LoVo (cell line): ENCODE measurements around the gene C2orf92.

Experiments used
- DNase-seq: peaks from one replicate; pipeline ENCODE4 v3.0.0-alpha.2; 2016; ENCODE audit warnings: low spot score

Gene C2orf92

GRCh38 chr2:97745474-97746174 lies 76.1 kb downstream of the C2orf92 start:
- no peak for DNase-seq

GRCh38 chr2:97747285-97747684 lies 77.8 kb downstream of the C2orf92 start:
- DNase-seq, result no peak

GRCh38 chr2:97747716-97748115 lies 78.2 kb downstream of the C2orf92 start:
- DNase-seq, result no peak

GRCh38 chr2:97749581-97749980 lies 80.1 kb downstream of the C2orf92 start:
- DNase-seq, result no peak

- no peak for DNase-seq
Observed at GRCh38 chr2:97750017-97750416, 80.5 kb downstream of the C2orf92 start.

DNA sequence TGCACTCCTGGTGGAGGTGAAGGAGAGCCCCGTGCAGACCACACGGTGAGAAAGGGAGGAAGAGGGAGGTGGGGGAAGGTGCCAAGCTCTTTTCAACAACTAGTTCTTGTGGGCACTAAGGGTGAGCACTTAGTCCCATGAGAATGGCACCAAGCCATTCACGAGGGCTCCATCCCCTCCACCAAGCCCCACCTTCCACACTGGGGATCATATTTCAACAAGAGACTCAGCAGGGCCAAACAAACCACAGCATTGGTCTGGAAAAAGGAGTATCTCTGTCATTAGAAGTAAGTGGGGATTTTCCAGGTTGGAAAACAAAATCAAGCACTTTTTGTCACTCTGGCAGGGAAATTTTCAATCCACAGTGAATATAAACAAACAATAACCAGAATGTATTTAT lies 82.2 kb downstream of the C2orf92 start:
- DNase-seq, result no peak
